Omental fat pad (tissue), 4 donors: Measurements from ENCODE around the gene AEBP2. TPM values are rescaled to one million over a fixed set of nuclear protein-coding genes. Genes with fewer than 3 reads are reported as not detected.
"Not testable (repeated sequence)": the region's sequence is repeated elsewhere in the genome, so short reads cannot be mapped to it uniquely, and the experiment has no call there.

Source experiments
- ATAC-seq: fragments of 150-250 bp; one replicate; pipeline ENCODE4 v1.9.1; 2016; ENCODE audit warnings: mild to moderate bottlenecking, moderate library complexity; ENCODE audit not compliant: low FRiP score
- DNase-seq: peaks from one replicate; pipeline ENCODE4 v3.0.0-alpha.2; 2019; ENCODE audit warnings: low spot score
- CTCF ChIP-seq, 3 donors: fragments of 450-650 bp; IDR thresholded peaks; one replicate each; pipeline ENCODE4 v1.5.1; 2016 to 2017; ENCODE audit warnings: antibody characterized with exemption in 3 of 3, mild to moderate bottlenecking in 3 of 3, moderate library complexity in 2 of 3
- total RNA-seq, 4 donors: library from RNA; depleted of rRNA; stranded (reverse); fragments of >200 nt; gene quantifications; one replicate each; pipeline ENCODE4 v1.1.0, GENCODE V29; 2016

The AEBP2 gene
- total RNA-seq, 4 donors from 2014 or later: 19.3 to 39.9 (median 27.7) TPM

- no peak for ATAC-seq
- no peak for TF ChIP-seq CTCF (IDR thresholded peaks at IDR 0.05)
- no peak for DNase-seq
These were observed 27.8 kb upstream of the AEBP2 start for GRCh38 chr12:19411234-19412204.

- TF ChIP-seq CTCF (IDR thresholded peaks at IDR 0.05): no peak
- no peak for DNase-seq
- ATAC-seq: no peak
These were observed 26.4 kb upstream of the AEBP2 start for GRCh38 chr12:19412844-19413243.

- DNase-seq, ATAC-seq: not testable (repeated sequence)
These were observed 25.7 kb upstream of the AEBP2 start for GRCh38 chr12:19413582-19413981.

- no peak for TF ChIP-seq CTCF (IDR thresholded peaks at IDR 0.05)
- ATAC-seq (no peak), DNase-seq (no peak)
These were observed 23.7 kb upstream of the AEBP2 start for GRCh38 chr12:19415563-19415962.

GRCh38 chr12:19419086-19419485 is 20.2 kb upstream of the AEBP2 start:
- TF ChIP-seq CTCF (IDR thresholded peaks at IDR 0.05): no peak
- ATAC-seq: no peak
- no peak for DNase-seq

GRCh38 chr12:19421503-19422282 is 17.6 kb upstream of the AEBP2 start:
- no peak for TF ChIP-seq CTCF (IDR thresholded peaks at IDR 0.05)
- no peak for ATAC-seq

GRCh38 chr12:19423166-19423930 is 15.9 kb upstream of the AEBP2 start:
- TF ChIP-seq CTCF (IDR thresholded peaks at IDR 0.05): no peak
- DNase-seq: no peak
- no peak for ATAC-seq

More at GRCh38 chr12:19421503-19422282, 17.6 kb upstream of the AEBP2 start:
- no peak for DNase-seq
